HK-2 (cell line): ENCODE measurements around the gene MUC15.

Experiments
- DNase-seq: peaks from one replicate; pipeline ENCODE4 v3.0.0-alpha.2; 2018; ENCODE audit not compliant: unreplicated experiment

MUC15 gene

DNA sequence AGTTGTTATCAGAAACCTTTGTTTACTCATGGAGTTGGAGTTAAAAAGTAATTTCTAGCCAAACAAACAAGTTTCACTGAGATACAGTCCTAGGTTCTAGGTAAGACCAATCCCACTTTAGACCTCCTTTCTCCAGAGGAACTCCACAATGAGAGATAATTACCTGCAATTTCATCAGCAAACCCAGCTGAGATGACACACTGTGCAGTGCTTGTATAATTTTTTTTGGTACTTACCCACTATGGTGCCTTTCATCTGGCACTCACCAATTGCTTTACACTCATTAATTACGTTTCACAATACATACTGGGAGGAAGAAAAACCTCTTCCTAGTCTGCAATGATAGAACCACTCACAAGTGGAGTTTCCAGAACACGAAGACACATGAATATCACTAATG is 1.8 kb upstream of the MUC15 start:
- no peak for DNase-seq

DNA sequence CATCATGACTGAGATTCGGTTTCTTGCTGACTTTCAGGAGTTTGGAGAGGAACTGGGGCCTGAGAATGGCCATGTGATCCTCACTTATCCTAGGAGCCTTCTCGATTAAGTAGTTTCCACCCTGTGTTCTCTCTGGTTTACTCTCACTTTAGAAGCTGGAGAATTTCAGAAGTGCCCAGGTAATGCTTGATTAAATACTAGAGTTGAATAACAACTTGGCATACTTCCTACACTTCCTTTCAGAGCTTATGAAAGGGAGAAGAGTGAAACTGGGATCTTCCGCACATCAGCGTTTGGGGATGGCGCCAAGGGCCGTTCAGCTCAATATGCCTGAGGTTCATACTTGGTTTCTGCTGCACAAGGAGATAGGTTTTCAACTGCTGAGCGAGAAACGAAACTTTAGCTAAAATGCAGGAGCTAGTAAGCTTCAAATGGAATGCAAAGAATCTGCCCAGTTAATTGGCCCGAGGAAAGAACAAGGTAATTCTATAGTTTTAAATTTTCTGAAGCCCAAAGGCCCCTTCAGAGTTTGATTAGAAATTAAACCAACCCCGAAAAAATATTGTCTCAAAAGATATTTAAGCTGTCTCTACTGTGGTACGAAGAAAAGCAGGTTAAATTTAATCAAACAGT is 823 bp upstream of the MUC15 start:
- no peak for DNase-seq

DNA sequence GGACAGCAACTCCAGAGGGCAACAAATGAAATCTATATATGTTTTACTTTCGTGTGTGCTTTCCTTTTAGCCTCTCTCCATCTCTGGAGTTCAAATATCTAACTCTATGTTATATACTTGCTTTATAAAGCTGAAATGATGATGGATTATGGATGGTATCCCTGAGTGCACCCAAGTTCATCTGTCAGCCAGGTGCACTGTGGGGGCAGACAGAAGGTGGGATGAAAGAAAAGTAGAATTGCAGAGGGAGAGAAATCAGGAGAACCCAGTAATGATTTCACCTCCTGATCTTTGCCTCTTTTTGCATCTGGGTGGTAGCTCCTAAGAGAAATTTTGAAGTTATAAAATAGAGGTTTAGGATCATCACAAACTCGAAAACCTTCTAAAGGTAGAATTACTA is 2.4 kb downstream of the MUC15 start:
- DNase-seq = no peak

DNA sequence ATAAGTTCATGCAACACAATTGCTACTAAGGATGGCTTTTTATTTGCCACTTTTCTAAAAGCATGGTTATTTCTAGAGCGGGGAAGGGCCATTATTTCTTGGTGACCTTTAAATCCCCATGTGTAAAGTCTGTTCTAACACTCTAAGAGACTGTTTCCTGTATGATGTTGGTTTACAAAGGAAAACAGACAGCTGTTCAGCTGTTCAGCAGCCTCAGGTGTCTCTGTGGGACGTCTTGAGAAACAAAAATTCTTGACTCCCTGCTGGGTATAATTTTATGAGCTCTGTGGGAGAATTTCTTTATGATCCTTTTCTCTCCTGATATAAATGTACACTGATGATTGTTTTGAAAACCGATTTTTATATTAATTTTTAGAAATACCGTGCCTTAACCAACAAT is 13.9 kb downstream of the MUC15 start:
- no peak for DNase-seq

DNA sequence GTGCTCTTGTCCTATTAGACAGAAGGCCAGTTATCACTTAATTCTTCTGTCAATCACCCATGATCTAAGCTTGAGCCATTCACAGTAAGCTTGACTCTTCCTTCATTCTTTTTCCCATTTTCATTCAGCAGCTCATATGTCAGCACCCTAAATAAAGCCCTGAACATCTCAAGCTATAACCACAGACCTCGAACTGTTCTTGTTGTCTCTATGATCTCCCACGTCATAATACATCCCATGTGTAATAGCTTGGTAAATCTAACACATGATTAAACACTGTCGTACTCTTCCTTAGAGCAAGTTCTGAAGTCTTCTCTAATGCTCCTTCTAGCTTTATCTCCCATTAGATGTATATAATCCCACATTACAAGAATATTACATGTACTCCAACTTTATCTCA is 14.4 kb downstream of the MUC15 start:
- DNase-seq = no peak

DNA sequence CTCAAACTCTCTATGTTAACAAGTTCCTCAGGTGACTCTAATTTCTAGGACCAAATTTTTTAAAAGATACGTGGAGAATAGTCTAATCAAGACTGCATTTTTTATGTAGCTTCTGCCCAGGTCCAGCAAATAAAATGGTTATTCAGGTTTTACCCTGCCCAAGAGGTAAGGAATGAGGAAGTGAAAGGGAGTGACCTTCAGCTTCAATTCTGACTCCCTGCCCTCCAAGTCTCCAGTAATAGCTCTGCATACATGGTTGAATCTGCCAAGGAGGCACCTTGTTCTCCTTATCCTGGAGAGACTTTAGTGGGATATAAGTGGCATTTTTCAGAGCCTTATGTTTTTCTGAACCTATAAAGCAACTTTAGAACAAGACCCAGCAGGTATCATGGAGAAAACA is 15.5 kb downstream of the MUC15 start:
- no peak for DNase-seq

DNA sequence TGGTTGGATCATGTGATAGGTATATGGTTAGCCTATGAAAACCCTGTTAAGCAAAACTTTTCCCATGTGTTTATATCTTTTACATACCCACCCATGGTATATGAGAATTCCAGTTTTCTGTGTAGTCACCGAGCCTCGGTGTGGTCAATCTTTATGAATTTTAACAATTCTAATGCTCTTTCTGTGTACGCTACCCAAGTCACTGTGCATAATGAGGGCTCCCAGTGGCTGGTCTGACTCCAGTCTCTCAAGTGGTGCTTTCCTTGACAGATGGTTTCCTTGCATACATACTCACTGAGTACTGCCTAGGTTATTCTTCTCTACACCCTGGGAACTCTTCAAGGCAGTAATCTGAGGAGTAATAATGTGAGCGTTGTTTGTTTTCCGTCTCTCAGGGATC is 17.6 kb downstream of the MUC15 start:
- no peak for DNase-seq

DNA sequence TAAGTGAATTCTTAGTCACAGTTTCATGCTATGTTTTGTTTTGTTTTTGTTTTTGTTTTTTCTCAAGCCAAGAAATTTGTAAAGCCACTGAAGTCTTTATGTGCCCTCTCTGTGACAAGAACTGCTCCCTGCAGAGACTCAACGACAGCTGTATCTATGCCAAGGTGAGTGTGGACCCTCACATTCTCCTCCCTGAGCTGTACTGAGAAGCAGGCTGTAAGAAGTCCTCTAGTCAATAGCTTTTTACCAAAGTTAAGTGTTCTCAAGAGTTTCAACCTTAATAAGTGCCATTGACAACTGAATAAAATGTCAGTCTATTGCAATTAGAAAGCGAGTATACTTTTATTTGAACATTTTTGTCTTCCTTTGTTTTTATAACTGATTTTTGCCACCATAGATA is 18.9 kb downstream of the MUC15 start:
- no peak for DNase-seq

DNA sequence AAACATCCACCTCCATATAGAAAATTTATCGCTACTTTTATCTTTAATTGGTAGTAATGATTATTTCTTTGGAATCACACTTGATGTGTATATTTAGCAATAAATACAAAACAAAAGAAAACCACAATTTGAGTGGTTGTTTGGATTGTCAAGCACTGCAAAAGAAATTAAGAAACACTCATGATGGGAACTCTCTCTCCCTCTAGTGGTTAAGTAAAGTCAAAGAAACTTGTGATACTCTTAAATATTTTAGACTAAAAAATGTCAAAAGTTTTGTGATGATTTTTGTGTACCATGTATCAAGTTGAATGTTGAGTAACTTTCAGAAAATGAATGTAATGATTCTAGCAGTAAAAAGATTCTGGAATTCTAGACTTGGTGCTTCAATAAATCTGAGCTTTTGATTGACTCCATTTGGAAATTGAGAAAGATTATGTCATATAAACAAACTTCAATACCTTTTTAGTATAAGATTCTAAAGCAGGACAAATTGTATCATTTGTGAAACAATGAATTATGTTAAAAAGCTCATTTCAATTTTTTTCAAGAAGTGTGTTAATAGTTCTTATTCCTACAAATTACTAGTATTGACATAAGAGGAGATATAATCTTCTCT is 20.8 kb downstream of the MUC15 start:
- no peak for DNase-seq

DNA sequence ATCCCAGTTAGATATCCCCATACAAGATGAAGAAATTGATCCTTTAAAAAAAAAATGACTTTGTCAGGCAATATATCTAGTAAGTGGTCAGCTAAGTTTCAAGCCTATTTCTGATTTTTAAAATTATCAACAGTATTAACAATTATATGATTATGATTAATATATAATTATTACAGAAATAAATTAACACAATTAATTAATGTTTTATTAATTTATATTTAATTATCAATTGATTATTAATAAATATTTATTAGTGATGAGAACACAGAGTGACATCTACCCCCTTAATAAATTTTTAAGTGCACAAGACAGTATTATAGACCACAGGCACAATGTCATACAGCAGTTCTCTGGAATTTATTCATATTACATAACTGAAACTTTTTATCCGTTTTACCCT is 22.0 kb downstream of the MUC15 start:
- DNase-seq = no peak

DNA sequence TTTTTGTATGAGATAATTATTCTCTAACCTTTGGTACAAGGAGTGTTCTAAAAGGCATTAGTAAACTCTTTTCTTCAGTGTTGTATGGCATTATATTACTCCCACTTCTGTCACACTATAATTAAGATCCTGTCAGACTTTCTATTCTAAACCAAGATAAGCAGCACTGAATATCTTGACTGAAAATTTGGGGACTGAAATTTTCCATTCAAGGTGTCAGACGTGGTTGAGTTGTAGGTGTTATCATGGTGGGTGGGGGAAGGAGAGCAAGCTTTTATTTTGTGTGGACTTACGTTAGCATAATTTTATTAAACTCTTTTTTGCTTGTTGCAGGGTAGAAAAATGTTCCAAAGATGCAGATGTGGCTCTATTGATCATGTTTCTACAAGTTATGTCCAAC is 22.9 kb downstream of the MUC15 start:
- no peak for DNase-seq

DNA sequence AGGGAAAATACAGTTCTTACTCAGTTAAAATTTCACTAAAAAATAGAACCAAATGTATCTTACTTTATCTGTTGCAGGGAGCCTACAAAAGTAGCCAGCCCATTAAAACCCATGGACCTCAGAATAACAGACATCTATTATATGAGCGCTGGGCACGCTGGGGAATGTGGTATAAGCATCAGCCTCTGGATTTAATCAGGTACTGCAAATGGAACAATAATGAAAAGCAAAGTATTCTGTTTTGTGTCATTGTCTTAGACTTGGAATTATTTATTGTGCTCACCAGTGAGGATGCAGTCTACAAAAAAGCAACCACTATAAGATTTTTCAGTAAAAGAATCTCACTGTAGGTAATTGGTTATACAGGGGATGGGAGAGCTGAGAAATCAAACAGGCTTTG is 30.2 kb downstream of the MUC15 start:
- DNase-seq = no peak

DNA sequence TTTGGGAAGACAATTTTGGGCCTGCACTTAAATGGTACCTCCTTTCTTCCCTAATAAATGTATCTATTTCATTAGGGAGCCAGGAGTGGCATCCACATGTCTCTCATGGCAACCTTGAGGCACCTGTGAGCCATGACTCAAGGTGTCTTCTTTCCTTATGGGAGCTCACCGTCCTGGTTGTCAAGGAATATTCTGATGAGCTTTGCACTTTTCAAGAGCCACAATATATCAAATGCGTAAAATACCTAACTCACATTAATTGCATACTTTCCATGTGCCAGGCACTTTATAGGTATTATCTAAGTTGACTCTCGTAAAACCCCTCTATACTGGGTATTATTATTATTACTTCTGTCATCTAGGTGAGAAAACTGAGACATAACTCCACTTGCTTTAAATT is 32.5 kb downstream of the MUC15 start:
- DNase-seq = no peak

DNA sequence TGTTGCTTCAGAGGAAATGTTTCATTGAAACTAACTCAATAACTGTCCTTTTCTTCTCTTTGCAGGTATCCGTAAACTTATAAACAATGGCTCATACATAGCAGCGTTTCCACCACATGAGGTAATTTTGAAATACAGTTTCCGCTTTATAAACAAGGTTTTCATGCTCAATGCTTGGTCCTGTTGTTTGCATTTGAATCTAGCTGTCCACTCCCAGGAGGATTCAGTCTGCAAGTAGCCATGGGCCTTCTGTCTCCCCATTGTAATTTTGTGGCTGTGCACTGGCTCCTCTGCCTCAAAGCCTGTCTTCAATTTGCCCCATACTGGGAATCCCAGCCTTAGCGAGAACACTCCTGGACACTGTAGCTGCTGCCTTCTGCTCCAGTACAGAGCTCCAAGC is 34.7 kb downstream of the MUC15 start:
- DNase-seq = no peak

DNA sequence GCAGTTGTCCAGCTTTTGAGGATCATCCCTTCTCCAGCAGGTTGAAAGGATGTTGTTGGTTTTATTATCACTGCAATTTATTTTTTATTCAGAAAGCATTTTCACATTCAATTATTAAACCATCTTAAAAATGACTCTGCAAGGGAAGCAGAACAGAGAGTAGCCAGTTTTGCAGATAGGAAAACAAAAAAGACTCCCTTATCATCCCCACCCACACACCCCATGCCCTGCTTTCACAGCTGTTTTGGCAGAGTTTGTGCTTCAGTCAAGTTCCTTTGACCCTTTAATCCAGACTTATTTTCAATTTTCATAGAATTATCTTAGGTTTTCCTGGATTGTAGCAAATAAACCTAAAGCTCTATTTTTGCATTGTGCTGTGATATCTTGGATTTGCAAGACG is 44.4 kb downstream of the MUC15 start:
- no peak for DNase-seq

DNA sequence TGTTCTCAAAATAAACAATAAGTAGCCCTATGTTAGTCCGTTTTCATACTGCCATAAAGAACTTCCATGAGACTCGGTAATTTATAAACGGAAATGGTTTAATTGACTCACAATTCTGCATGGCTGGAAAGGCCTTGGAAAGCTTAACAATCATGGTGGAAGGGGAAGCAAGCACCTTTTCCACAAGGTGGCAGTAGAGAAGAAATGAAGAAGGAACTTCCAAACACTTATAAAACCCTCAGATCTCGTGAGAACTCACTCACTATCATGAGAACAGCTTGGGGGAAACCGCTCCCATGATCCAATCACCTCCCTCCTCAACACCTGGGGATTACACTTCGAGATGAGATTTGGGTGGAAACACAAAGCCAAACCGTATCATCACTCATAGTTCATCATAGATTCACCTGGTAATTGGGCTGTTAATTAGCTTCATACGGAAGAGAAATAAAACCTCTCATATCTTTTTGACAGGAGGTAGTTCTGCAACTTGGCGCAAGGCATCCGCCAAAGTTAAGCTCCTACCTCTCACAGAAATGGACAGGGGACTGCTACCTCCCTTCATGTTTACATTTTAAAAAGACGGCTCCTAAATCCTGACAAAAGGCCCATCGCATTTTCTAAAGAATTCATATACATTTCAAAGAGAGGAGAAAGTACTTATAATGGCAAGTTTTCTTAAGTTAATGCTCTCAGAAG is 49.0 kb downstream of the MUC15 start:
- DNase-seq = no peak

DNA sequence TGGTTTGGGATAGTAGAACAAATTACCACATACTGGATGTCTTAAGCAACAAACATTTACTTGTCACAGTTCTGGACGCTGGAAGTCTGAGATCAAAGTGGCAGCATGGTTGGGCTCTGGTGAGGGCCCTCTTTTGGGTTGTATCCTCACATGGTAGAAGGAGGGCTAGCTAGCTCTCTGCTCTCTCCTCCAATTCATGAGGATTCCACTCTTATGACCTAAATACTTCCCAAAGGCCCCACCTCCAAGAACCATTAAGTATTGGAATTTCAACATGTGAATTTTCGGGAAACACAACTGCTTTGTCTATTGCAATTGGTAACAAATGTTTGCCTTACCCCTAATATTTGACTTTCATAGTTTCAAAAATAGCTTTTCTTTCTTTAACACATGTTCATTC is 52.6 kb downstream of the MUC15 start:
- DNase-seq = no peak

DNA sequence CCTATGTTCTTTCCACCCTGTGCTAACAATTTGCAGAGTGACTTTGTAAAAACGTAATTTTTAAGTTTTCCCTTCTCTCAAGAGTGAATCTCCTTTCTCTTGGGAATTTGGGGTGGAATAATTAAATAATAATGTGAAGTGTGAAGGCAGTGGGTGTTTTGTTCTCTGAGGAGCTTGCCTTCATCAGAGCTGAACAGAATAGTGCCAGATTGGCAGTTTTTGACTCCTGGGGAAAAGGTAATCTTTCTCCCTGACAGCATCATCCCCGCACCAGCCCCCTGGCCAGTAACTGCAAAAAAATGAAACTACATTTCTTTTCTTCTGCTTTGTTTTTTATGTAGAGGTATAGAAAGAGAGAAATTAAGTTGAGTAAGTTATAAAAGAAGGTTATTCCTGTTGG is 59.9 kb downstream of the MUC15 start:
- DNase-seq = no peak

DNA sequence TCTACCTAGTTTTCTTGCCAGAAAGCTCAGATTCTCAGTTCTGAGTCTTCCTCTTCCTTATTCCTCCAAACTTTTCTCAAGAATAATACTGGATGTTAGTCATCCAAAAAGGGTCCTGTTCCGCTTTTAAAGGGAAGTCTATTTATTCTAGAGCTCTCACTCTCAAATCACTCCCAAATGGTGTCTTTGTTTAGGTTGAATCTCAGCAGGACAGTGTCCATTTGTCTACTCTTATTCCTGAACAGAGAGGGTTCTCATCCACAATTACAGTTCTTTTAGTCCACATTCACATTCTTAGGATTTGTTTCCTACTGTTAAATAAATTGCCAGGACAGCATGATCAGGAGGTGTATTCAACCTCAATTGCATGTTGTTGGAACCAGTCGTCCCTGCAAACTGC is 61.3 kb downstream of the MUC15 start:
- DNase-seq = no peak

DNA sequence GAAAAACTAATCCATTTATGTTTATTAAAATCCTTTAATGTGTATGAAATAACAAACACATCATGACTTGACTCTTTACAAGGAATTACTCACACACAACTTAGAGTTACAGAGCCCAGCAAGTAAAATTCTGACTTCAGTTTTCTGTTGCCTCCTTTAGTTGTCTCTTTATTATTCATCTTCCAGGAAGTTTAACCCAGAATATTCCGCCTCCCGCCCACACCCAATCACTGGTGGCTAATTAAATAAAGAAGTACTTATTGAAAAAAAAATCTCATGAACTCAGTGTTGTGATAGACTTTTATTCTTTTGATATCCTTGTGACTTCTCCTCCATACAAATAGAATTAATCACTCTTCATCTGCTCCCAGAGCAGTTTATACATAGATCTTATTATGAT is 61.9 kb downstream of the MUC15 start:
- DNase-seq = no peak
